Measurements from ENCODE around the gene SLC22A23.

SLC22A23 gene

GRCh38 chr6:3228046-3228671 is 228.7 kb downstream of the SLC22A23 start (continued):
- TF ChIP-seq PRDM6 (tag by site-specific recombination; IDR thresholded peaks at IDR 0.05) (no peak), YY2 (tag by site-specific recombination; IDR thresholded peaks at IDR 0.05) (0 out of 2 replicates have a peak, but pooled peaks have one; percentile 29), ZNF510 (tag by site-specific recombination; IDR thresholded peaks at IDR 0.05; ENCODE audit: insufficient replicate concordance) (no peak), ZNF155 (tag by site-specific recombination; IDR thresholded peaks at IDR 0.05) (no peak), ZSCAN18 (tag by site-specific recombination; IDR thresholded peaks at IDR 0.05) (no peak), ZNF362 (tag by site-specific recombination; IDR thresholded peaks at IDR 0.05) (no peak), TRIM28 (IDR thresholded peaks at IDR 0.05; ENCODE audit: borderline replicate concordance, low read length) (no peak), ZNF791 (tag by site-specific recombination; IDR thresholded peaks at IDR 0.05) (no peak), OVOL3 (tag by site-specific recombination; IDR thresholded peaks at IDR 0.05) (no peak), ZNF600 (tag by site-specific recombination; IDR thresholded peaks at IDR 0.05) (peak; percentile 73; the same call in 1 of the 2 replicates), KLF17 (tag by site-specific recombination; IDR thresholded peaks at IDR 0.05) (no peak), KLF8 (tag by site-specific recombination; IDR thresholded peaks at IDR 0.05) (0 out of 2 replicates have a peak, but pooled peaks have one; percentile 1), ZNF157 (tag by site-specific recombination; IDR thresholded peaks at IDR 0.05) (0 out of 2 replicates have a peak, but pooled peaks have one; percentile 45), KLF1 (tag by site-specific recombination; IDR thresholded peaks at IDR 0.05) (no peak), ZNF473 (tag by site-specific recombination; IDR thresholded peaks at IDR 0.05) (no peak), GLI2 (tag by site-specific recombination; IDR thresholded peaks at IDR 0.05; ENCODE audit: borderline replicate concordance, low read depth) (no peak), ZNF639 (tag by site-specific recombination; IDR thresholded peaks at IDR 0.05) (no peak), KLF9 (tag by site-specific recombination; IDR thresholded peaks at IDR 0.05; ENCODE audit: low read depth) (no peak), ZBTB17 (tag by site-specific recombination; IDR thresholded peaks at IDR 0.05) (no peak), ZNF488 (tag by site-specific recombination; IDR thresholded peaks at IDR 0.05) (no peak), MZF1 (tag by site-specific recombination; IDR thresholded peaks at IDR 0.05; ENCODE audit: borderline replicate concordance) (no peak), ZNF707 (tag by site-specific recombination; IDR thresholded peaks at IDR 0.05) (no peak), BCL6B (tag by site-specific recombination; IDR thresholded peaks at IDR 0.05) (no peak), ZNF223 (tag by site-specific recombination; IDR thresholded peaks at IDR 0.05) (peak; percentile 85), ZNF324 (tag by site-specific recombination; IDR thresholded peaks at IDR 0.05) (no peak), ZNF18 (tag by site-specific recombination; IDR thresholded peaks at IDR 0.05) (no peak), ZNF184 (tag by site-specific recombination; IDR thresholded peaks at IDR 0.05) (no peak), ZNF174 (tag by site-specific recombination; IDR thresholded peaks at IDR 0.05) (no peak), ZNF394 (tag by site-specific recombination; IDR thresholded peaks at IDR 0.05; ENCODE audit: borderline replicate concordance) (no peak), ZNF580 (tag by site-specific recombination; IDR thresholded peaks at IDR 0.05) (no peak)
